Retinal pigment epithelial cell (primary cell): ENCODE results near the gene BPNT1.

Source experiments
- DNase-seq: peaks from one replicate; pipeline ENCODE4 v3.0.0-alpha.2; 2010; ENCODE audit warnings: low read depth
- H3K4me3 ChIP-seq: 2 replicates; pipeline ENCODE4 v1.5.1; 2011; ENCODE audit warnings: mild to moderate bottlenecking, low read length, control low read depth, moderate library complexity
- TF ChIP-seq, protein P1 (sequence below): conservative IDR thresholded peaks from 2 replicates; pipeline ENCODE4 v1.5.1; 2011; ENCODE audit warnings: low read depth, low read length, control low read depth, inconsistent platforms

Gene BPNT1, protein sequence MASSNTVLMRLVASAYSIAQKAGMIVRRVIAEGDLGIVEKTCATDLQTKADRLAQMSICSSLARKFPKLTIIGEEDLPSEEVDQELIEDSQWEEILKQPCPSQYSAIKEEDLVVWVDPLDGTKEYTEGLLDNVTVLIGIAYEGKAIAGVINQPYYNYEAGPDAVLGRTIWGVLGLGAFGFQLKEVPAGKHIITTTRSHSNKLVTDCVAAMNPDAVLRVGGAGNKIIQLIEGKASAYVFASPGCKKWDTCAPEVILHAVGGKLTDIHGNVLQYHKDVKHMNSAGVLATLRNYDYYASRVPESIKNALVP

DNA sequence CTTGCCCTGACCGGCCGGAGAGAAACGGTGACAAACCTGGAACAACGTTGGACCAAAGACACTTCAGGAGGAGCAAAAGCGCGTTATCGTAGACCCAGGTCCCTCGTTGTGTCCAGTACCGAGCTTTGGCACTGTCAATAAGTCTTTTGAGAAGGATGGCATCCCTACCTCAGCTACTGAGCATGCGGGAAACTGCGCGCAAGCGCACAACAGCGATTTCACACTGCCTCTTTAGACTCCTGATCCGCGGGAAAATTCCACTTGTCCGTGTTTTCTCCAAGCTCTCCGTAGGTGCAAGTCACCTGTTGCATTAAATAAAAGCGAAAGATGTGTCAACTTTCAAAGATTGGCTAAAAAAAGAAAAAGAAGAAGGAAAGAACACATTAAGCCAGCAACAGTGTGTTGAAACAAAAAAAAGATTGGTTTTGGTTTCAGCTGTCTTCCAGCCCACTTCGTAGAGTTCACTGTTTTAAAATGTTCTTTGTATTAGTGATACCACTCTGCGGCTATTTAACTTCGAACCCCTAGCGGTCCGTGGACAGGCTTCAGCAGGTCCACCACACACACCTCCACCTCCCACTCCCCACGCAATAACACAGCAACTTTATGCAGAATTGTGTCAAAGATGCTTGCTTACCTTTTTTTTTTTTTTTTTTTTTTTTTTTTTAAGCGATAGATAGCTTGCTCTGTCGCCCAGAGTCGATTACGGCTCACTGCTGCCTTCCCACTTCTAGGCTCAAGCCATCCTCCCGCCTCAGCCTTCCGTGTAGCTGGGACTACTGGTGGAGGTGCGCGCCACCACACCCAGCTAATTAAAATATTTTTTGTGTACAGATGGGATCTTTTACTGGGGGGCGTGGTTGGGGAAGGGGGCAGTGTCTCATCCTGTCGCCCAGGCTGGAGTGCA is at the start of gene BPNT1:
Gene BPNT1 (minus strand): TSS at position 139 of the 907 bp plus-strand sequence. CDS start 9,942 bp downstream, outside the sequence.
- peak within 1 kb of the TSS; percentile 89 for H3K4me3 ChIP-seq
- peak; percentile 87 for DNase-seq
- TF ChIP-seq, protein P1, sequence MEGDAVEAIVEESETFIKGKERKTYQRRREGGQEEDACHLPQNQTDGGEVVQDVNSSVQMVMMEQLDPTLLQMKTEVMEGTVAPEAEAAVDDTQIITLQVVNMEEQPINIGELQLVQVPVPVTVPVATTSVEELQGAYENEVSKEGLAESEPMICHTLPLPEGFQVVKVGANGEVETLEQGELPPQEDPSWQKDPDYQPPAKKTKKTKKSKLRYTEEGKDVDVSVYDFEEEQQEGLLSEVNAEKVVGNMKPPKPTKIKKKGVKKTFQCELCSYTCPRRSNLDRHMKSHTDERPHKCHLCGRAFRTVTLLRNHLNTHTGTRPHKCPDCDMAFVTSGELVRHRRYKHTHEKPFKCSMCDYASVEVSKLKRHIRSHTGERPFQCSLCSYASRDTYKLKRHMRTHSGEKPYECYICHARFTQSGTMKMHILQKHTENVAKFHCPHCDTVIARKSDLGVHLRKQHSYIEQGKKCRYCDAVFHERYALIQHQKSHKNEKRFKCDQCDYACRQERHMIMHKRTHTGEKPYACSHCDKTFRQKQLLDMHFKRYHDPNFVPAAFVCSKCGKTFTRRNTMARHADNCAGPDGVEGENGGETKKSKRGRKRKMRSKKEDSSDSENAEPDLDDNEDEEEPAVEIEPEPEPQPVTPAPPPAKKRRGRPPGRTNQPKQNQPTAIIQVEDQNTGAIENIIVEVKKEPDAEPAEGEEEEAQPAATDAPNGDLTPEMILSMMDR = no peak

DNA sequence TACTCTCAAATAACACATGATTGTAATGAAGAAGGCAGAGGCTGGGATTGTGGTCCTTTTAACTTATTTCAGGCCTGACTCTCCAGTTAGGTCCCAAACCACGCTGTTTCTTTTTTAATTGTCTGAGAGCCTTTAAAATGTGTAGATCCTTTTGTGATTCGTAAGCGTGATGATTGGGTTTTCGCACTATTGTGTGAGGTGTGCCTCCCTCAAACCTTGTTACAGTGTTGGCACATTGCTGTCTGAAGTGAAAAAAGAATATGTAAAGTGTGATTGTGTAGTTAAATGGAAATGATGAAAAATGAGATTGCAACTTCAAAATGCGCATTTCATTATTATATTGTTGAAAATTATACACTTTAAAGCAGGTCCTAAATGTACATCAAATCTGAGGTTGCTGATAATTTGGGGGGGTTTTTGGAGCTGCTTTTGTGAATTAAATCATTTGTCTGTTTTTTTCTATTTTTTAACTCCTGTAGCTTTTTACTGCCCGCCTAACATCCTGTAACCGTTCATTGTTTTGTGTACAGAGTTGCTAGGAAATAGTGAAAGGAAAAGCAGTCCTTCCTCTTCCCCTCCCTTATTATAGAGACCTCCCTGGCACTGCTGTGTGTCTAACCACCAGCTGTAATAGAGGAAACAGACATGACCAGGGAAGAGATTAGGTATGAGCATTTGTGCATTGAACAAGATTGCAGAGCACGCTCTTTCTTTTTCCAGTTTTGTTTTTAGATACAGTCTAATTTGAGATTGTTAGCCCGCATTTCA is 47.6 kb upstream of the BPNT1 start:
- TF ChIP-seq, protein P1 = no peak
- no peak for DNase-seq
- no peak overlapping the region for H3K4me3 ChIP-seq

DNA sequence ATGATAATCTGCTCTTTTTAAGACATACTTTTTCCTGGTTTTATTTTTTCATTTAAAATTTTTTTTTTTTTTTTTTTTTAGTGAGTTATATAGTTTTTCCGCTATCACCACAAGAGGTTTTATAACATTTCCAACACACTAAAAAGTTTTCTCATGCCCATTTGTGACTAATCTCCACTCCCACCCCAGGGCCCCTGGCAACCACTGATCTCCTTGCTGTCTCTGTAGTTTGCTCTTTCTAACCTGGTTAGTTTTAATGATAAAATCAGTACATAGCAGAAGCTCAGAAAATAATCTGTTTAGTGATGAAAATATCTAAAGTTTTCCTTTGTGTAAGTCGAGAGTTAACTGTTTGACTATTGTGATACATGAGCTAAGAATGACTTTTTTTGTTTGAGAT is 46.2 kb upstream of the BPNT1 start:
- H3K4me3 ChIP-seq = no peak overlapping the region
- TF ChIP-seq, protein P1 = no peak
- DNase-seq = no peak

DNA sequence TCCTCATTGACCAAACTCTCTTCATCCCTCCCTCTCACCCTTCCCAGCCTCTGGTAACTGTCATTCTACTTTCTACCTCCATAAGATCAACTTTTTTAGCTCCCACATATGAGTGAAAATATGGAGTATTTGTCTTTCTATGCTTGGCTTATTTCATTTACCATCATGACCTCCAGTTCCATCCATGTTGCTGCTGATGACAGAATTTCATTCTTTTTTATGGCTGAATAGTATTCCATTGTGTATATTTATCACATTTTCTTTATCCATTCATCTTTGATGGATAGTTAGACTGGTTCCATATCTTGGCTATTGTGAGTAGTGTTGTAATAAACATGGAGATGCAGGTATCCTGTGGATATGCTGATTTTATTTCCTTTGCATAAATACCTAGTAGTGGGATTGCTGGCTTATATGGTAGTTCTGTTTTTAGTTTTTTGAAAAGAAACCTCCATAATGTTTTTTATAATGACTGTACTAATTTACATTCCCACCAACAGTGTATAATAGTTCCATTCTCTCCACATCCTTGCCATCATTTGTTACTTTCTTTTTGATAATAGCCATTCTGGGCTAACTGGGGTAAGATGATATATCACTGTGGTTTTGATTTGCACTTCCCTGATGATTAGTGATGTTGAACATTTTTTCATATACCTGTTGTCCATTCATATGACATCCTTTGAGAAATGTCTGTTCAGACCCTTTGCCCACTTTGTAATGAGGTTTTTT is 40.1 kb upstream of the BPNT1 start:
- no peak for DNase-seq
- TF ChIP-seq, protein P1 = no peak

DNA sequence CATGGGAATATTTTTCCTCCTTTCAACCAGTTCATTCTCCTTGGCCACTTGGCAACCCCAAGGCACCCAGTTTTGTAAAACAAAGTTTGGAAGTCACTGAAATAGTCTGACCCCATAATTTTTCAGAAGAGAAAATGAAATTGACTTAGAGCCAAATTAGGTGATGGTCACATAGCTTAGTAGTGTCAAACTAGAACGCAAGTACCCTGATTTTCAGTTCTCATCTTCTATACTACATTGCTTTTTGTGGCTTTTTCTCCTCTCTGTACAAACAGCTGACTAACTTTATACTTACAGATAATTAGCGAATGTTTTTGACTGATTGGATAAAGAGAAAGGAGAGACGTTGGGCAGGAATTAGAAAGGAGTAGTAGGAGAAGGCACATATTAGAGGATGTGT is 37.5 kb upstream of the BPNT1 start:
- no peak for DNase-seq
- TF ChIP-seq, protein P1 = no peak
- H3K4me3 ChIP-seq = no peak overlapping the region

More for the DNA sequence above, 40.1 kb upstream of the BPNT1 start:
- no peak overlapping the region for H3K4me3 ChIP-seq

DNA sequence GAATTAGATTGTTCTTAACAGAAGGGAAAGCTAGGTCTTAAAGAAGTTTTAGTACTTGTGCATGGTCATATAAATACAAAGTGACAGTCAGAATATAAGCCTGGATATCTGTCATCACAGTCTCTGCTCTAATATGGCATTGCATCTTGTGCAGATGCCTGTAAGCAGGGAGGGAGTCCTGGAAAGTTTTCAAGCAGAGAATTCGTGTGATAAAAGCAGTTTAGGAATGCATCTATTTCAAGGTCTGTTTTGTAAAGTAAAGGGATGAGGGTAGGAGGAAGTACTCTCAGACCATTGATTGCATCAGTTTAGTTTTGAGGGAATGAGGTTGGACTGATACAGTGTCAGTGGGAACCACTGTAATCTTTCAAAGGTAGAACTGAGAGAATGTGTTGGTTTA is 35.0 kb upstream of the BPNT1 start:
- no peak overlapping the region for H3K4me3 ChIP-seq
- TF ChIP-seq, protein P1 = no peak
- no peak for DNase-seq
